Ishikawa (cell line): ENCODE data around the gene PSMB10.

ENCODE experiments used
- CEBPB ChIP-seq: IDR thresholded peaks from 2 replicates; pipeline ENCODE4 v1.6.1; 2012
- CREB1 ChIP-seq: IDR thresholded peaks from 2 replicates; pipeline ENCODE4 v1.6.1; 2012; ENCODE audit warnings: low read depth
- RAD21 ChIP-seq: IDR thresholded peaks from 2 replicates; pipeline ENCODE4 v1.6.1; 2012; ENCODE audit warnings: low read depth
- REST ChIP-seq: IDR thresholded peaks from 2 replicates; pipeline ENCODE4 v1.6.1; 2012; ENCODE audit warnings: low read depth, mild to moderate bottlenecking

GRCh38 chr16:67936124-67936879 lies at the start of gene PSMB10:
- no peak for TF ChIP-seq RAD21
- TF ChIP-seq CEBPB = no peak
- no peak for TF ChIP-seq CREB1
- TF ChIP-seq REST = no peak
